ENCODE results near the gene RAB31. TPM values are rescaled to one million over a fixed set of nuclear protein-coding genes. Genes with fewer than 3 reads are reported as not detected.

Gene RAB31
- total and polyA plus RNA-seq, 4 donors, result 21.5 to 114 (median 49.5) TPM

- no peaks in the 10 kb centered on the region for H3K36me3 ChIP-seq (ENCODE audit: control insufficient read depth in 4 of 4, insufficient read depth in 4 of 4, low read length in 4 of 4)
- peaks cover 0 to 4% (median 0%) of the 10 kb centered on the region in 4 donors for H3K9me3 ChIP-seq (ENCODE audit: control insufficient read depth in 4 of 4, insufficient read depth in 3 of 4, low read length in 3 of 4)
- DNase-seq (no peak), ATAC-seq (ENCODE audit: insufficient read depth, low FRiP score) (no peak)
- no peak overlapping the region for H3K4me3 ChIP-seq
- no peak overlapping the region for H3K9ac ChIP-seq (ENCODE audit: insufficient read depth in 1 of 2, low read length in 2 of 2)
- peaks cover 0 to 7% (median 0%) of the 10 kb centered on the region in 5 donors for H3K4me1 ChIP-seq (ENCODE audit: control insufficient read depth in 5 of 5, insufficient read depth in 5 of 5, low read length in 5 of 5)
- no peaks in the 10 kb centered on the region for H3K27me3 ChIP-seq (ENCODE audit: control insufficient read depth in 3 of 3, insufficient read depth in 3 of 3, low read length in 2 of 3)
- H3K27ac ChIP-seq (ENCODE audit: low read depth in 1 of 2, low read length in 1 of 2), result no peak overlapping the region
- WGBS, 2 donors, result 85 to 90% methylated on average over 6 of the region's 6 CpGs
- TF ChIP-seq, protein P1, sequence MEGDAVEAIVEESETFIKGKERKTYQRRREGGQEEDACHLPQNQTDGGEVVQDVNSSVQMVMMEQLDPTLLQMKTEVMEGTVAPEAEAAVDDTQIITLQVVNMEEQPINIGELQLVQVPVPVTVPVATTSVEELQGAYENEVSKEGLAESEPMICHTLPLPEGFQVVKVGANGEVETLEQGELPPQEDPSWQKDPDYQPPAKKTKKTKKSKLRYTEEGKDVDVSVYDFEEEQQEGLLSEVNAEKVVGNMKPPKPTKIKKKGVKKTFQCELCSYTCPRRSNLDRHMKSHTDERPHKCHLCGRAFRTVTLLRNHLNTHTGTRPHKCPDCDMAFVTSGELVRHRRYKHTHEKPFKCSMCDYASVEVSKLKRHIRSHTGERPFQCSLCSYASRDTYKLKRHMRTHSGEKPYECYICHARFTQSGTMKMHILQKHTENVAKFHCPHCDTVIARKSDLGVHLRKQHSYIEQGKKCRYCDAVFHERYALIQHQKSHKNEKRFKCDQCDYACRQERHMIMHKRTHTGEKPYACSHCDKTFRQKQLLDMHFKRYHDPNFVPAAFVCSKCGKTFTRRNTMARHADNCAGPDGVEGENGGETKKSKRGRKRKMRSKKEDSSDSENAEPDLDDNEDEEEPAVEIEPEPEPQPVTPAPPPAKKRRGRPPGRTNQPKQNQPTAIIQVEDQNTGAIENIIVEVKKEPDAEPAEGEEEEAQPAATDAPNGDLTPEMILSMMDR (IDR thresholded peaks at IDR 0.05; ENCODE audit: control extremely low read depth, extremely low read depth), result no peak
Measured at GRCh38 chr18:9871244-9871746, 163.2 kb downstream of the RAB31 start.

- Histone ChIP-seq H3K9me3 (ENCODE audit: control insufficient read depth in 4 of 4, insufficient read depth in 3 of 4, low read length in 3 of 4) (no peaks in the 10 kb centered on the region), H3K36me3 (ENCODE audit: control insufficient read depth in 4 of 4, insufficient read depth in 4 of 4, low read length in 4 of 4) (no peaks in the 10 kb centered on the region), H3K4me3 (no peak overlapping the region), H3K9ac (ENCODE audit: insufficient read depth in 1 of 2, low read length in 2 of 2) (no peak overlapping the region), H3K27me3 (ENCODE audit: control insufficient read depth in 3 of 3, insufficient read depth in 3 of 3, low read length in 2 of 3) (no peaks in the 10 kb centered on the region), H3K4me1 (ENCODE audit: control insufficient read depth in 5 of 5, insufficient read depth in 5 of 5, low read length in 5 of 5) (peaks cover 0 to 7% (median 6%) of the 10 kb centered on the region in 5 donors), H3K27ac (ENCODE audit: low read depth in 1 of 2, low read length in 1 of 2) (no peak overlapping the region)
- ATAC-seq (ENCODE audit: insufficient read depth, low FRiP score), result no peak
- no peak for DNase-seq
- TF ChIP-seq, protein P1 (IDR thresholded peaks at IDR 0.05; ENCODE audit: control extremely low read depth, extremely low read depth), result no peak
Measured at GRCh38 chr18:9872823-9873222, 164.7 kb downstream of the RAB31 start.

GRCh38 chr18:9874728-9875127 is 166.6 kb downstream of the RAB31 start:
- DNase-seq (no peak), ATAC-seq (ENCODE audit: insufficient read depth, low FRiP score) (no peak)
- no peak overlapping the region for H3K9ac ChIP-seq (ENCODE audit: insufficient read depth in 1 of 2, low read length in 2 of 2)
- no peaks in the 10 kb centered on the region for H3K27me3 ChIP-seq (ENCODE audit: control insufficient read depth in 3 of 3, insufficient read depth in 3 of 3, low read length in 2 of 3)
- WGBS, 2 donors, result 100% methylated on average over 1 of the region's 1 CpG
- TF ChIP-seq, protein P1 (IDR thresholded peaks at IDR 0.05; ENCODE audit: control extremely low read depth, extremely low read depth), result no peak
- H3K4me3 ChIP-seq, result no peak overlapping the region
- no peaks in the 10 kb centered on the region for H3K9me3 ChIP-seq (ENCODE audit: control insufficient read depth in 4 of 4, insufficient read depth in 3 of 4, low read length in 3 of 4)
- H3K36me3 ChIP-seq (ENCODE audit: control insufficient read depth in 4 of 4, insufficient read depth in 4 of 4, low read length in 4 of 4), result no peaks in the 10 kb centered on the region
- peaks cover 0 to 7% (median 4%) of the 10 kb centered on the region in 5 donors for H3K4me1 ChIP-seq (ENCODE audit: control insufficient read depth in 5 of 5, insufficient read depth in 5 of 5, low read length in 5 of 5)
- no peak overlapping the region for H3K27ac ChIP-seq (ENCODE audit: low read depth in 1 of 2, low read length in 1 of 2)
